Heart right ventricle (tissue), 16 donors: ENCODE measurements around the gene DDX20. TPM values are rescaled to one million over a fixed set of nuclear protein-coding genes. Genes with fewer than 3 reads are reported as not detected.
A peak's percentile ranks its signal among the peaks of the same experiment; 100 is the strongest.

Experiments
- ATAC-seq, 8 donors: fragments of 200-7000 bp; cut with Tn5 transposase; one replicate each; pipeline ENCODE4 v1.9.1; 2020; ENCODE audit warnings: mild to moderate bottlenecking in 8 of 8, moderate library complexity in 8 of 8, moderate number of reproducible peaks in 1 of 8
- DNase-seq, 2 donors: peaks; one replicate each; pipeline ENCODE4 v3.0.0-alpha.2; 2020
- H3K27ac ChIP-seq, 10 donors: fragments of 200-600 bp; sonication (generic) in 2 of 10; one replicate each; pipeline versions ENCODE4 v1.5.0 to v1.8.0; 2020 to 2022; ENCODE audit warnings: mild to moderate bottlenecking in 3 of 10
- H3K27me3 ChIP-seq, 7 donors: fragments of 200-600 bp; one replicate each; pipeline ENCODE4 v1.8.0; 2021 to 2022; ENCODE audit warnings: mild to moderate bottlenecking in 2 of 7
- H3K36me3 ChIP-seq, 9 donors: fragments of 200-600 bp; sonication (generic) in 1 of 9; one replicate each; pipeline versions ENCODE4 v1.5.0 to v1.8.0; 2020 to 2022; ENCODE audit warnings: mild to moderate bottlenecking in 2 of 9
- H3K4me1 ChIP-seq, 9 donors: fragments of 200-600 bp; sonication (generic) in 1 of 9; one replicate each; pipeline versions ENCODE4 v1.5.0 to v1.8.0; 2020 to 2022; ENCODE audit warnings: mild to moderate bottlenecking in 4 of 9
- H3K4me3 ChIP-seq, 10 donors: fragments of 200-600 bp; sonication (generic) in 2 of 10; one replicate each; pipeline versions ENCODE4 v1.5.0 to v1.8.0; 2020 to 2022; ENCODE audit warnings: mild to moderate bottlenecking in 7 of 10, moderate library complexity in 2 of 10
- H3K9me3 ChIP-seq, 11 donors: fragments of 200-600 bp in 10 of 11; sonication (generic) in 2 of 11; one replicate each; pipeline versions ENCODE4 v1.5.0 to v1.8.0; 2013 to 2022; ENCODE audit warnings: mild to moderate bottlenecking in 2 of 11, control low read depth in 1 of 11, moderate library complexity in 1 of 11
- WGBS, 2 donors: extraction: QIAGEN DNeasy Blood & Tissue Kit; methylation state at CpG; one replicate each; pipeline ENCODE4 v1.1.7; 2013; ENCODE audit warnings: inconsistent platforms in 1 of 2; 5-methylcytosine and 5-hydroxymethylcytosine counted together
- intact Hi-C, 10 donors: fragments of 100-400 bp; cut with DNase I; formaldehyde crosslinking; loops; one replicate each; pipeline versions ENCODE4 v1.11.1 to v1.14.2; 2022
- polyA plus RNA-seq, 2 donors: library from polyadenylated mRNA; stranded (reverse); fragments of 200-250 nt; gene quantifications; one replicate each; pipeline ENCODE4 v1.2.3, GENCODE V29; 2013
- total RNA-seq, 10 donors: library from RNA; stranded (reverse); fragmentation: NEBNext Ultra II Directional in 3 of 10; extraction: Animal tissue kit (Norgen Biotek cat#: 25700) in 3 of 10; gene quantifications; one replicate each; pipeline versions ENCODE4 v1.2.1 to v1.2.4, GENCODE V29; 2021 to 2023
- TF ChIP-seq, protein P1 (sequence below), 9 donors: fragments of 200-600 bp; sonication (generic) in 2 of 9; IDR thresholded peaks; one replicate each; pipeline versions ENCODE4 v1.5.0 to v1.8.0; 2021 to 2022; ENCODE audit warnings: antibody characterized with exemption in 9 of 9, mild to moderate bottlenecking in 5 of 9, moderate library complexity in 1 of 9
- donor health status: Arrhythmogenic right ventricular cardiomyopathy.
- donor health status: ischemic (EF 13 %, LVEDD 7.1; RV severe dilation, severe dysfunction).
- donor health status: healthy with polysubstance abuse.
- donor health status: DM: no; HTN: yes; CAD: no.
- donor health status: DM: no; HTN: no; CAD: no.
- donor health status: ischemic (EF 25% LVEDD 6.9; RV normal size, moderate dysfunction).
- donor health status: ischemic (EF 25% LVEDD 5.7; RV mildly dilated, moderate dysfunction).
- donor health status: healthy.
- donor health status: DM: yes; HTN: yes; CAD: no.
- donor health status: Ischemic cardiomyopathy.
- donor health status: ischemic (EF 35%, LVEDD 5.7; RV mildly dilated, moderate dysfunction).
- donor health status: nonischemic (EF 11% LVEDD 7.7; RV severe dilation, severe dysfunction).
- donor health status: DM: yes; HTN: yes; CAD: no.
- donor health status: PGD.
- donor health status: ischemic (EF 29% LVEDD 5.4; RV normal size, mild dysfunction).
- donor health status: nonischemic (EF 23%, LVEDD 6.1; RV moderate dilation, normal function).

Gene DDX20
- total and polyA plus RNA-seq, 12 donors = 4.0 to 10.0 (median 6.4) TPM

DNA sequence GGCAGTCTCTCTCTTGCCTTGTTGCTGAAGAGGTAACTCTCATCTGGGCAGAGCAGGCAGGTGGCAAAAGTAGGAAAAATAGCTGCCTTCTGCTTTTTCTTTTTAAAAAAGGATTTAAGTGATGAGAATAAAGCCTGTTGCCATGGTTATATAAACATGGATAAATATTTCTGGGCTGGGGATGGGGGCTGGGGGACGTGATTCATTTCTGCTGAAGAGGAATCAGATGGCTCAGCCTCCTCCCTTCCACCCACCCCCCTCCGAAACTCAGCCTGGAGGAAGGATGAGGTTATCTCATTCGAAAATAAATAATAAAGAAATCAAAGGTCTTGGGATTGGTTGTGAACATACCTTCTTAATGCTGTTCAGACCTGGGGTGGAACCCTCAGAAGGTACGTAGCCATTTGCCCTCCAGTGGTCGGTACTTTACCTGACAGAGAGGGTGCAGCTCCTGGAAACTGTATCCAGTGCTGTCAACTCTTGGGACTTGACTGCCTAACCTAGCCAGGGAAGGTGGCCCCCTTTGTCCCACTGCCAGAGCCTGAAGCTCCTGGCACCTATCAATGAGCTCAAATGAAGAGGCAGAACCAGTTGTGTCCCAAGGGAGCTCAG lies 12.7 kb upstream of the DDX20 start:
- peaks cover 3 to 50% (median 45%) of the 10 kb centered on the region in 9 donors for H3K4me1 ChIP-seq
- H3K27me3 ChIP-seq = peaks cover 0 to 32% (median 0%) of the 10 kb centered on the region in 7 donors
- H3K4me3 ChIP-seq = no peak overlapping the region
- no peak for ATAC-seq
- H3K36me3 ChIP-seq = no peaks in the 10 kb centered on the region
- no peaks in the 10 kb centered on the region for H3K9me3 ChIP-seq
- TF ChIP-seq, protein P1, sequence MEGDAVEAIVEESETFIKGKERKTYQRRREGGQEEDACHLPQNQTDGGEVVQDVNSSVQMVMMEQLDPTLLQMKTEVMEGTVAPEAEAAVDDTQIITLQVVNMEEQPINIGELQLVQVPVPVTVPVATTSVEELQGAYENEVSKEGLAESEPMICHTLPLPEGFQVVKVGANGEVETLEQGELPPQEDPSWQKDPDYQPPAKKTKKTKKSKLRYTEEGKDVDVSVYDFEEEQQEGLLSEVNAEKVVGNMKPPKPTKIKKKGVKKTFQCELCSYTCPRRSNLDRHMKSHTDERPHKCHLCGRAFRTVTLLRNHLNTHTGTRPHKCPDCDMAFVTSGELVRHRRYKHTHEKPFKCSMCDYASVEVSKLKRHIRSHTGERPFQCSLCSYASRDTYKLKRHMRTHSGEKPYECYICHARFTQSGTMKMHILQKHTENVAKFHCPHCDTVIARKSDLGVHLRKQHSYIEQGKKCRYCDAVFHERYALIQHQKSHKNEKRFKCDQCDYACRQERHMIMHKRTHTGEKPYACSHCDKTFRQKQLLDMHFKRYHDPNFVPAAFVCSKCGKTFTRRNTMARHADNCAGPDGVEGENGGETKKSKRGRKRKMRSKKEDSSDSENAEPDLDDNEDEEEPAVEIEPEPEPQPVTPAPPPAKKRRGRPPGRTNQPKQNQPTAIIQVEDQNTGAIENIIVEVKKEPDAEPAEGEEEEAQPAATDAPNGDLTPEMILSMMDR (IDR thresholded peaks at IDR 0.05) = no peak
- H3K27ac ChIP-seq = peak overlapping the region in 4 of 10 donors; percentile 31 to 74 (median 40)
- no peak for DNase-seq
- intact Hi-C loops = no loop called here
- 74 to 81% methylated on average over 5 of the region's 5 CpGs for WGBS, 2 donors

DNA sequence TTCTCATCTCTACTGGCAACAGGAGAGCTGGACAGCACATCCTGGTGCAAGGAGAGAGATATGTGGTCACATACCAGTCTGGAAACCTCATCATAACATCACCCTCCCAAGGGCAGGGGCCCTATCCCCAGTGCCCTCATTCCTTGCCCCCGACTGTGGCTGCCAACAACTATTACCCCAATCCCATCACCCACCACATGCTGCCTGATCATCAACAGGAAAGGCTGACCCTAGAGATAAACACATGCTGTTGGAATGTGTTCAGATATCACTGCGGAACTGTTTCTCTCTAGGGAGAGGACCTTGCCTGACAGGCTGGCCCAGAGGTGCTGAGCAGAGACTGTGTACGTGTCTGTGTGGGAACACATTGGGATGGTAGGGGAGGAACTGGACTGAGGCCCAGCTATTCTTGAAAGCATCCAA lies 12.0 kb upstream of the DDX20 start:
- no peaks in the 10 kb centered on the region for H3K36me3 ChIP-seq
- H3K9me3 ChIP-seq = no peaks in the 10 kb centered on the region
- peaks cover 3 to 45% (median 39%) of the 10 kb centered on the region in 9 donors for H3K4me1 ChIP-seq
- WGBS, 2 donors = 22 to 24% methylated on average over 3 of the region's 3 CpGs
- intact Hi-C loops = no loop called here
- TF ChIP-seq, protein P1 (IDR thresholded peaks at IDR 0.05) = no peak
- DNase-seq (no peak), ATAC-seq (peak in 1 of 8 donors; percentile 17)
- H3K4me3 ChIP-seq = no peak overlapping the region
- H3K27ac ChIP-seq = peak overlapping the region in 6 of 10 donors; percentile 11 to 74 (median 40)
- H3K27me3 ChIP-seq = peaks cover 0 to 32% (median 0%) of the 10 kb centered on the region in 7 donors

DNA sequence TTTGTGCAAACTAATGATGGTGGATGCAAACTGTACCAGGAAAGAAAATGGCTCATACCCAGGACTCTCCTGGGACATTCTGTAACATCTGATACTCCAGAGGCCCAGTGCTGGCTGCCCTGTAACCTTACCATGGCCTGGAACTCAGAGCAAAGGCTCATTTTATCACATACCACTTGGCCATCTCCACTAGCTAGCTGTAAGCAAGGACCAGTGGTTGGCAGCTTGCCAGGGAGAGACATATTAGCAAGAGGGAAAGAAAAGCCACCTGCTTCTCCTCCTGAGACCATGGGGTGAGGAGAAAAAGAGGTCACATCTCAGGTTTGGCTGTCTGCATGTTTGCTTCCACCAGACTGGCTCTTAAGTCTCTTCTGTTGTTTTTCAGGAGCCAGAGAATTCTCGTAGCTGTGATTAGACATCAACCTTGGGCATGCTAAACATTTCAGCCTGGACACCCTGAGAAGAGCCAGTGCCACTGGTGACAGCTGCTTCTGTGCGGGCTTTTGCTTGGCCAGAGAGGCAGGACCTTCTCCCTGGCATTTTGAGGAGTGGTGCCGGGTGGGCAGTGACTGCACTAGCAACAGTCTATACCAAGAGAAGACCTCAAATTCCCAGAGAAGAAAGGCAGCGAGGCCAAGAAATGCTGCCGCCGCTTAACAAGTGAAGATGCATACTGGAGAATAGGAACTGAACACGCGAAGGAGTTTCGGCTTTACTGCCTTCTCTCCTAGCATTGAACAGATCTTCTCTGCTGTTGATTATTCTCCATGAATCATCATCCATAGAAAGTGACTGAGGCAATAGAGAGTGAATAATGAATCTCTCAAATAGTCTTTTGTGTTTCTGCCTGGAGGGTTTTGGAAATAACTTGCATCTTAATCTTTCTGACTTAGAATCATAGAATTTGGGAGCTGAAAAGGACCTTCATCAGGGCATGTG lies 9.8 kb upstream of the DDX20 start:
- WGBS, 2 donors = 83 to 84% methylated on average over 9 of the region's 9 CpGs
- intact Hi-C loops = loop anchor here in 5 of 10 donors (2.0 to 5.0 kb wide), 3 partner anchors 19 to 34 kb away; no protein-coding TSS in a partner anchor
- H3K9me3 ChIP-seq = no peaks in the 10 kb centered on the region
- TF ChIP-seq, protein P1 (IDR thresholded peaks at IDR 0.05) = no peak
- DNase-seq (no peak), ATAC-seq (peak in 3 of 8 donors; percentile 18 to 62 (median 40))
- peaks cover 0 to 20% (median 0%) of the 10 kb centered on the region in 7 donors for H3K27me3 ChIP-seq
- peak overlapping the region in 1 of 10 donors; percentile 33 for H3K27ac ChIP-seq
- no peak overlapping the region for H3K4me3 ChIP-seq
- H3K4me1 ChIP-seq = peaks cover 3 to 33% (median 28%) of the 10 kb centered on the region in 9 donors
- H3K36me3 ChIP-seq = no peaks in the 10 kb centered on the region

DNA sequence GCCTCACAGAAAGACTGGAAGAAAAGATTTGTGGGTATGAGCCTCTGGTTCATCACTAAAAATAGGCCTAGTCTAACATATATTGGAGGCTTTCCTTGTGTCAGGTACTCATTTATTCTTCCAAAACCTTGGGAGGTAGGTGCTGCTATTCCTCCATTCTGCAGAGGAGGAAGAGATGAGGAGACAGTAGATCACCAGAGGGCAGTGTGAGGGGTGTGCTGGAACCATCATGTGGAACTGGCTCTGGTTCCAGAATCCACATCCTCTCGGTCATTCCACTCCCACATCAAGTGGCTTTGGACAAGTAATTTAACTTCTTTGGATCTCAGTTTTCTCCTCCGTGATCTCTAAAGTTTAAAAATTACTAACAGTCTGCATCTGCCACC lies 9.1 kb upstream of the DDX20 start:
- intact Hi-C loops = loop anchor here in 5 of 10 donors (2.0 to 5.0 kb wide), 3 partner anchors 20 to 34 kb away; no protein-coding TSS in a partner anchor

More for the DNA sequence above, 9.1 kb upstream of the DDX20 start:
- peaks cover 0 to 14% (median 0%) of the 10 kb centered on the region in 7 donors for H3K27me3 ChIP-seq
- H3K9me3 ChIP-seq = no peaks in the 10 kb centered on the region
- peaks cover 3 to 33% (median 28%) of the 10 kb centered on the region in 9 donors for H3K4me1 ChIP-seq
- no peaks in the 10 kb centered on the region for H3K36me3 ChIP-seq
- no peak for ATAC-seq
- no peak overlapping the region for H3K4me3 ChIP-seq
- 70 to 75% methylated on average over 2 of the region's 2 CpGs for WGBS, 2 donors
- no peak overlapping the region for H3K27ac ChIP-seq
- DNase-seq = no peak
- TF ChIP-seq, protein P1 (IDR thresholded peaks at IDR 0.05) = no peak
